CD4-positive, alpha-beta T cell treated with Interleukin-2 at 100 ng/mL for 4 hours (primary cell): ENCODE measurements around the gene MYCN.

Source experiments
- DNase-seq: peaks from one replicate; pipeline ENCODE4 v3.0.0-alpha.2; 2020; ENCODE audit warnings: low spot score

MYCN gene

GRCh38 chr2:15931319-15931890 lies 8.9 kb upstream of the MYCN start:
- DNase-seq: no peak

GRCh38 chr2:15931950-15932349 lies 8.4 kb upstream of the MYCN start:
- DNase-seq: no peak

GRCh38 chr2:15932394-15933183 lies 7.8 kb upstream of the MYCN start:
- no peak for DNase-seq

- no peak for DNase-seq
These were observed 7.0 kb upstream of the MYCN start for GRCh38 chr2:15933184-15933845.

GRCh38 chr2:15934291-15934945 lies 5.9 kb upstream of the MYCN start:
- no peak for DNase-seq

- DNase-seq: no peak
These were observed 5.2 kb upstream of the MYCN start for GRCh38 chr2:15935189-15935588.

- DNase-seq: no peak
These were observed 4.7 kb upstream of the MYCN start for GRCh38 chr2:15935675-15936074.

GRCh38 chr2:15936277-15937104 lies 3.9 kb upstream of the MYCN start:
- no peak for DNase-seq

GRCh38 chr2:15937105-15937881 lies 3.1 kb upstream of the MYCN start:
- DNase-seq: no peak

GRCh38 chr2:15937882-15938802 lies 2.2 kb upstream of the MYCN start:
- DNase-seq: no peak

- no peak for DNase-seq
These were observed 1.4 kb upstream of the MYCN start for GRCh38 chr2:15938803-15939555.

GRCh38 chr2:15939556-15939853 lies 845 bp upstream of the MYCN start:
- no peak for DNase-seq

GRCh38 chr2:15940661-15941480 lies 521 bp downstream of the MYCN start:
- no peak for DNase-seq

- no peak for DNase-seq
These were observed 1.1 kb downstream of the MYCN start for GRCh38 chr2:15941481-15941850.

GRCh38 chr2:15941871-15942710 lies 1.7 kb downstream of the MYCN start:
- no peak for DNase-seq

- DNase-seq: no peak
These were observed 2.5 kb downstream of the MYCN start for GRCh38 chr2:15942711-15943345.
